Measurements from ENCODE around the gene ZSWIM3.
"Not testable (repeated sequence)": the region's sequence is repeated elsewhere in the genome, so short reads cannot be mapped to it uniquely, and the experiment has no call there.

The ZSWIM3 gene

DNA sequence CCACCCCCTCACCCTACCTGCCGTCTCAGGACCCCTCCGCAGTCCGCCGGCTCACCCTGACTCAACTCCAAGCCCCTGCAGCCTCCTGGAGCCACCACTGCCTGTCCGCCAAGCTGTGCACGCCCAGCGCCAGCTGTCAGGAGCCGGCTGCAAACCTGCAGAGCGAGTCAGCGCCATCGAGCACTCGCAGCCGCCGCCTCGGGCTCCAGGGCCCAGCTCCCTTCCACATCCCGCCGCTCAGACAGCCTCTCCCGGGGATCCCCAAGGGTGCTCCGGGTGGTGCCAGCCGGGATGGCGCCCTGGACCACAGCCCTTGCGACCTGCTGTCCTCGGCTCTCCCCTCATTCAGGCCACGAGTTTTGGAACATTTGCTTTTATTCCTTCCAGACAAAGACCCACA is 34.6 kb upstream of the ZSWIM3 start:
- Histone ChIP-seq H3K9me3 (ENCODE audit: control insufficient read depth, low read length) (no peaks in the 10 kb centered on the region), H3K4me1 (ENCODE audit: control insufficient read depth, insufficient read depth, low read length) (peaks cover 22% of the 10 kb centered on the region), H3K9ac (ENCODE audit: low read length) (no peak overlapping the region), H3K4me3 (ENCODE audit: low read length) (no peak overlapping the region), H3K27me3 (ENCODE audit: control insufficient read depth, insufficient read depth, low read length) (peaks cover 21% of the 10 kb centered on the region), H3K36me3 (ENCODE audit: control insufficient read depth, insufficient read depth, low read length) (no peaks in the 10 kb centered on the region)

DNA sequence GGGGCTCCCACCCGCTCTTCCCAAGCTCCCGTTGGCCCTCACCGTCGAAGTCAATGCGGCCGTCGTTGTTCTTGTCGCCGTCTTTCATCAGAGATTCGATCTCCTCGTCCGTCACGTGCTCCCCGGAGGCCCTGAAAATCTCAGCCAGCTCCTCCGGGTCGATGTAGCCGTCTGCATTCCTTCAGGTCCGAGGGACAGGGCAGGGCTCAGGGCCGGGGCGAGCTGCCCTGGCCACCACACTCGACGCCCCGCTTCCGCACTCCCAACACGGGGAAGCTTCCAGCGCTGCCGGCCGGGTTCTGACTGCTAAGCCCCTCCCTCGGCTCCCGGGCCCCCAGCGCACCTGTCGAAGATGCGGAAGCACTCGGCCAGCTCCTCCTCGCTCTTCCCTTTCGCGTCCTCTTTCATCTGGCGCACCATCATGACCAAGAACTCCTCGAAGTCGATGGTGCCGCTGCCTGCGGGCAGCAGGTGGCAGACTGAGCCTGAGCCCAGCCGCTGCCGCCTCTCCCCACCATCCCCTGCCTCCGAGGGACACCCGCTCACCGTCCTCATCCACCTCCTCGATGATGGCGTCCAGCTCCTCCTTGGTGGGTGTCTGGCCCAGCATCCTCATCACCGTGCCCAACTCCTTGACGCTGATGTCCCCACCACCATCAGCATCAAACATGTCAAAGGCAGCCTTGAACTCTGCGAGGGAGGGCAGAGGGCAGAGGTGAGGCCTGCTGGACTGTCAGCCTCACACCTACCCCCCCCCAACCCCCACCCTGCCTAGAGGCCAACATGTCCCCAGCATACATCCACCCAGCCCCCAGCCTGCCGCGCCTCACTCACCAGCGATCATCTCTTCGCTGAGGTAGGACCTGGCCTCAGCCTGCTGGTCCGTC is 33.2 kb upstream of the ZSWIM3 start:
- H3K36me3 ChIP-seq (ENCODE audit: control insufficient read depth, insufficient read depth, low read length) = no peaks in the 10 kb centered on the region
- H3K4me3 ChIP-seq (ENCODE audit: low read length) = no peak overlapping the region
- peaks cover 21% of the 10 kb centered on the region for H3K27me3 ChIP-seq (ENCODE audit: control insufficient read depth, insufficient read depth, low read length)
- H3K9me3 ChIP-seq (ENCODE audit: control insufficient read depth, low read length) = no peaks in the 10 kb centered on the region
- H3K4me1 ChIP-seq (ENCODE audit: control insufficient read depth, insufficient read depth, low read length) = peaks cover 22% of the 10 kb centered on the region
- H3K9ac ChIP-seq (ENCODE audit: low read length) = no peak overlapping the region

DNA sequence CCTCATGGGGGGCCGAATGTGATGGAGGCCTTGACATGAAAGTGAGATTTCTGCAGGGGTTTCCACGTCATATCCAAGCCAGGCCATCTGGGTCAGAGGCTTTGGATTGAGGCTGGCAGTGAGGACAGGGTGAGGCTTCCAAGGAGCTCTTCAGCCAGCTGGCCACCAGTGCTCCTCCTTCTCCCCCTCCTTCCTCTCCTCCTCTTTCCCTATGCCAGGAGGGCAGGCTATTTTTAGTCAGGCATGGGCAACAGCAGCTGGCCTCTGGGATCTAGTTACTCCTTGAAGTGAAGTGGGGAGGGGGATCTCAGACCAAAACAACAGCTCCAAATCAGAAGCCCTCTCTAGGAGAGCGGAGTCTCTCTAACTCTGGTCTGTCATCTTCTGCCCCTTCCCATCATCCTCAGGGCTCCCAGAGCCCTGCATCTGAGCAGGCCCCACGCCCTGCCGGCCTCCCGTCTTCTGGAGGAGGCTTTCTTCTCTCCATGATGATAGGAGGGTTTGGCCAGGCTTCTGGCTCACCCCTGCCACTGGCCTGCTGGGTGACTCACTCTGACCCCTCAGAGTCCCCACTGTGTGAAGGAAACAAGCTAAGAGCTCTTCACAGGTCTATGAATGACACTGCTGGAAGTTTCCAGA is 30.9 kb upstream of the ZSWIM3 start:
- Histone ChIP-seq H3K9ac (ENCODE audit: low read length) (no peak overlapping the region), H3K4me3 (ENCODE audit: low read length) (no peak overlapping the region), H3K36me3 (ENCODE audit: control insufficient read depth, insufficient read depth, low read length) (no peaks in the 10 kb centered on the region), H3K9me3 (ENCODE audit: control insufficient read depth, low read length) (no peaks in the 10 kb centered on the region), H3K27me3 (ENCODE audit: control insufficient read depth, insufficient read depth, low read length) (peaks cover 21% of the 10 kb centered on the region), H3K4me1 (ENCODE audit: control insufficient read depth, insufficient read depth, low read length) (peaks cover 22% of the 10 kb centered on the region)

DNA sequence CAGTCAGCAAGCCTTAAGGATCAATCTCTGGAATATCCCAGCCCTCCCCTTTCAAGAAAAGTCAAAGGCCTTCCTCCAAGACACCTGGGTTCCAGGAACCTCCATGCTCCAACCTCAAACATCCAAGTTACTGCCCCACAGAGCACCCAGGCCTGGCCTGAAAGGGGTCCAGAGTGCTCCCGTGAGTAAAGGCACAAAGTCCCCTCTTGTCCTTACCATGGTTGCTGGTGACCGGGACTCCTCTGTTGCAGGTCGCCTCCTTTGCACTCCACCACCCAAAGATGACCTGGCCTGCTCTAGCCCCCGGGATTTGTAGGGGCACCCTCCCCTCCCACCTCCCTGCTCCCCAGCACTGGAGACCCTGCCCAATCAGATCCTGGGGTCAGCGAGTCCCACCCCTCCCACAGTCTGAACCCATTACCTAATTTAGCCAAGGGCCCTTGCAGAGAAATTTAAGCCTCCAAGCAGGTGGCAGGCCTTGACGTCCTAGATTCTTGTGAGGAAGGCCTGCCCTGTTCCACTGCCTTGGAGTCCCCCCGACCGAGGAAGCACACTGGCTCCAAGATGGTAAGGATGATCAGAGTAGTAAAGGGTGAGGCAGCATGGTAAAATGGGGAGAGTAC is 30.3 kb upstream of the ZSWIM3 start, which contains the start of gene TNNC2:
Gene TNNC2, minus strand, starts transcription at position 283 of the 623 bp plus-strand sequence. Its CDS starts 64 bp downstream, at position 219.
- Histone ChIP-seq H3K4me3 (ENCODE audit: low read length) (no peak within 1 kb of the TSS), H3K36me3 (ENCODE audit: control insufficient read depth, insufficient read depth, low read length) (no peaks in the 10 kb centered on the region), H3K27me3 (ENCODE audit: control insufficient read depth, insufficient read depth, low read length) (peaks cover 21% of the 10 kb centered on the region), H3K4me1 (ENCODE audit: control insufficient read depth, insufficient read depth, low read length) (peaks cover 22% of the 10 kb centered on the region), H3K9me3 (ENCODE audit: control insufficient read depth, low read length) (no peaks in the 10 kb centered on the region), H3K9ac (ENCODE audit: low read length) (no peak within 1 kb of the TSS)

- H3K4me1 ChIP-seq (ENCODE audit: control insufficient read depth, insufficient read depth, low read length) = peaks cover 18% of the 10 kb centered on the region
- no peaks in the 10 kb centered on the region for H3K36me3 ChIP-seq (ENCODE audit: control insufficient read depth, insufficient read depth, low read length)
- H3K4me3 ChIP-seq (ENCODE audit: low read length) = no peak overlapping the region
- H3K9ac ChIP-seq (ENCODE audit: low read length) = no peak overlapping the region
- no peaks in the 10 kb centered on the region for H3K9me3 ChIP-seq (ENCODE audit: control insufficient read depth, low read length)
- H3K27me3 ChIP-seq (ENCODE audit: control insufficient read depth, insufficient read depth, low read length) = peaks cover 17% of the 10 kb centered on the region
Observed at GRCh38 chr20:45827712-45828111, 29.7 kb upstream of the ZSWIM3 start.

GRCh38 chr20:45828589-45828988 is 28.8 kb upstream of the ZSWIM3 start:
- H3K4me3 ChIP-seq (ENCODE audit: low read length) = no peak overlapping the region
- peaks cover 15% of the 10 kb centered on the region for H3K4me1 ChIP-seq (ENCODE audit: control insufficient read depth, insufficient read depth, low read length)
- H3K36me3 ChIP-seq (ENCODE audit: control insufficient read depth, insufficient read depth, low read length) = no peaks in the 10 kb centered on the region
- H3K27me3 ChIP-seq (ENCODE audit: control insufficient read depth, insufficient read depth, low read length) = peaks cover 8% of the 10 kb centered on the region
- no peaks in the 10 kb centered on the region for H3K9me3 ChIP-seq (ENCODE audit: control insufficient read depth, low read length)
- no peak overlapping the region for H3K9ac ChIP-seq (ENCODE audit: low read length)

- peaks cover 13% of the 10 kb centered on the region for H3K4me1 ChIP-seq (ENCODE audit: control insufficient read depth, insufficient read depth, low read length)
Observed at GRCh38 chr20:45829673-45830106, 27.7 kb upstream of the ZSWIM3 start.

DNA sequence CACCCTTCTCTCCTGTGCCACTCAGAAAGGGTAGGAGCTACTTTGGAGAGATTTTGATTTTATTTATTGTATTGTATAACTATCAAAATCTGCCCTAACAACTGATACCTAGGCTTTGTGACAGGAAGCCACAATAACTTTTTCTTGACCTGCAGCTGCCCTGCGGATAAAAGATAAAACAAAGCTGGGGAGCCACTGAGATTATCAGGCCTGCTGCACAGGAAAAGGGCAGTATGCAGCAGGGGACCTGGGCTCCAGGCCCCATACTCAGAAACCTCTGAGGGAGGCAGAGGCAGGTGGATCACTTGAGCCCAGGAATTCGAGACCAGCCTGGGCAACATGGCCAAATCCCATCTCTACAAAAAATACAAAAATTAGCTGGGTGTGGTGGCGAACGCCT is 24.8 kb upstream of the ZSWIM3 start:
- Histone ChIP-seq H3K9me3 (ENCODE audit: control insufficient read depth, low read length) (no peaks in the 10 kb centered on the region), H3K36me3 (ENCODE audit: control insufficient read depth, insufficient read depth, low read length) (no peaks in the 10 kb centered on the region), H3K27me3 (ENCODE audit: control insufficient read depth, insufficient read depth, low read length) (no peaks in the 10 kb centered on the region), H3K4me1 (ENCODE audit: control insufficient read depth, insufficient read depth, low read length) (peaks cover 24% of the 10 kb centered on the region), H3K9ac (ENCODE audit: low read length) (no peak overlapping the region), H3K4me3 (ENCODE audit: low read length) (no peak overlapping the region)

More at GRCh38 chr20:45829673-45830106, 27.7 kb upstream of the ZSWIM3 start:
- H3K36me3 ChIP-seq (ENCODE audit: control insufficient read depth, insufficient read depth, low read length); H3K4me3 ChIP-seq (ENCODE audit: low read length); H3K9ac ChIP-seq (ENCODE audit: low read length); H3K9me3 ChIP-seq (ENCODE audit: control insufficient read depth, low read length); H3K27me3 ChIP-seq (ENCODE audit: control insufficient read depth, insufficient read depth, low read length): not testable (repeated sequence)

DNA sequence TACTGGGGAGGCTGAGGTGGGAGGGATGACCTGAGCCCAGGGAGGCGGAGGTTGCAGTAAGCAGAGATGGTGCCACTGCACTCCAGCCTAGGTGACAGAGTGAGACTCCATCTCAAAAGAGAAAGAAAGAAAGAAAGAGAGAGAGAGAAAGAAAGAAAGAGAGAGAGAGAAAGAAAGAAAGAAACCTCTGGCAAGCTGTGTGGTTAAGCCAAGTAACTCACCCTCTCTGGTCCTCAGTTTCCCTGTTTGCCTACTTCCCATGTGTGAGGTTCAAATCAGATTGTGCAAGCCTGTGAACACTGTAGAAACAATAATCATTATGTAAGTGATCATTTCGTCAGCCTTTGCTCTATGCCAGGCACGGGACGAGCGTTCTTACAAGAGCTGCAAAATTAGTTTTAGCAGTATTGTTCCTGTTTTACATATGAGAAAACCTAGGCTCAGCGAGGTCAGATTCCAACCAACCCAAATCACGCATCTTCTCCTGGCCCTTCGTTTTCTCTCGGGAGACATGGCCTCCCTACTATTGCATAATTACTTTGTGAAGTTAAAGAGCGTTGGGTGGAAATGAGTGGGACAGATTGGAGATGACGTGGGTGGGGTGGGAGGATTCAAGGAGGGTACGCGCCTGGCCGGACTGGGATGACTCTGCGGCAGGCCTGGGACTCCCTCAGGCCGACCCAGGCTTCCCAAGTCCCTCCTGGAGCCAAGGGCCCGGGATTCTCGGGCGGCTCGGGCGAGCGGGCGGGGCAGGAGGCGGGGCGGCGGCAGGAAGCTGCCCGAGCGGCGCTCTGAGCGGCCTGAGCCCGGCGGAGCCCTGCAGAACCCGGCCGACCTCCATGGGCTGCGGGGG is 24.2 kb upstream of the ZSWIM3 start, which contains the start of gene SNX21:
Gene SNX21, plus strand, starts transcription at position 770 of the 853 bp plus-strand sequence. CDS start 121 bp downstream, outside the sequence.
- H3K9me3 ChIP-seq (ENCODE audit: control insufficient read depth, low read length) = no peaks in the 10 kb centered on the region
- no peaks in the 10 kb centered on the region for H3K27me3 ChIP-seq (ENCODE audit: control insufficient read depth, insufficient read depth, low read length)
- H3K4me1 ChIP-seq (ENCODE audit: control insufficient read depth, insufficient read depth, low read length) = peaks cover 24% of the 10 kb centered on the region
- H3K4me3 ChIP-seq (ENCODE audit: low read length) = peak within 1 kb of the TSS; percentile 32
- no peaks in the 10 kb centered on the region for H3K36me3 ChIP-seq (ENCODE audit: control insufficient read depth, insufficient read depth, low read length)
- peak within 1 kb of the TSS; percentile 79 for H3K9ac ChIP-seq (ENCODE audit: low read length)

DNA sequence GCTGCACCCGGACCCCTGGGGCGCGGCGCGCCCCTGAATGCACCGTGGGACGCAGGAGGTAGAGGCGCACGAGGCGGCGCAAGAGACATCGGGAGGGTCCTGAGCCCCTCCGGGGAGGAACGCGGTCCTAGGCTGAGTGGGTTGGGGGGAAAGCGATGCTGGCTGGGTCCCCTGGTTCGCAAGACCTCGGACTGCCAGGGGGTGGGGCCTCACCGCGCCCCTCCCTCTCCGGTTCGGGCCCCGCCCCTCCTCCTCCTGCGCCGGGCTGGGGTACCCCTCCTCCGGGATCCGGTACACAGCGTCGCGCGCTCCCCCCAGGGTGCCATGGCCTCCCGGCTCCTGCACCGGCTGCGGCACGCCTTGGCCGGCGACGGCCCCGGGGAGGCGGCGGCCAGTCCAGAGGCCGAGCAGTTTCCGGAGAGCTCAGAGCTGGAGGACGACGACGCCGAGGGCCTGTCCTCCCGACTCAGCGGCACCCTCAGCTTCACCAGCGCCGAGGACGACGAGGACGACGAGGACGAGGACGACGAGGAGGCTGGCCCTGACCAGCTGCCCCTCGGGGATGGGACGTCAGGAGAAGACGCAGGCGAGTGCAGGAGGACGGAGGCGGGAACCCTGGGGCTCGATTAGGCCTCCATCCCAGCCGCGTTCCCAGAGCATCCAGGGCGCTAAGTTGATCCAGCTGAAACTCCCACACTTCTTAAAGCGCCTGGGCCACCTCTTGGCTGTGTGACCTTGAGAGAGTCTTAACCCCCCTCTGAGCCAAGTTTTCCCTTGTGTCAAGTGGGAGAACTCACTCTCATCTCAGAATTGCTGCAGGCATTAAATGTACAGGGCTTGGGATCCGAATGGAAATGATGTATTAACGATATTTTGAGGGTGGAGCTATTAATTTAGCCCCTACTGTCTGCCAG is 23.3 kb upstream of the ZSWIM3 start:
- Histone ChIP-seq H3K36me3 (ENCODE audit: control insufficient read depth, insufficient read depth, low read length) (no peaks in the 10 kb centered on the region), H3K27me3 (ENCODE audit: control insufficient read depth, insufficient read depth, low read length) (no peaks in the 10 kb centered on the region), H3K4me3 (ENCODE audit: low read length) (peak overlapping the region; percentile 32), H3K9ac (ENCODE audit: low read length) (peak overlapping the region; percentile 79), H3K9me3 (ENCODE audit: control insufficient read depth, low read length) (no peaks in the 10 kb centered on the region), H3K4me1 (ENCODE audit: control insufficient read depth, insufficient read depth, low read length) (peaks cover 24% of the 10 kb centered on the region)

DNA sequence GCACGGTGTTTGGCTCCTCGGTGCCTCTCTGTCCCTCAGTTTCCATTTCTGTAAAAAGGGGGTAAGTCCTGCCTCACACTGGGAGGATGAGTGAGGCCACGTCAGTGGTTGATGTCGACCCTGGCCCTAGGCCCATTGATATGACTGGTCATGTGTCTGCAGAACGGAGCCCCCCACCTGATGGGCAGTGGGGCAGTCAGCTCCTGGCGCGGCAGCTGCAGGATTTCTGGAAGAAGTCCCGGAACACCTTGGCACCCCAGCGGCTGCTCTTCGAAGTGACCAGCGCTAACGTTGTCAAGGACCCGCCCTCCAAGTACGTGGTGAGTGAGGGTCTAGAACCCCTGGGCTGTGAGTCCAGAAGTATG is 22.6 kb upstream of the ZSWIM3 start:
- Histone ChIP-seq H3K9me3 (ENCODE audit: control insufficient read depth, low read length) (no peaks in the 10 kb centered on the region), H3K4me1 (ENCODE audit: control insufficient read depth, insufficient read depth, low read length) (peaks cover 24% of the 10 kb centered on the region), H3K9ac (ENCODE audit: low read length) (peak overlapping the region; percentile 79), H3K4me3 (ENCODE audit: low read length) (no peak overlapping the region), H3K36me3 (ENCODE audit: control insufficient read depth, insufficient read depth, low read length) (no peaks in the 10 kb centered on the region), H3K27me3 (ENCODE audit: control insufficient read depth, insufficient read depth, low read length) (no peaks in the 10 kb centered on the region)

Measured in mucosa of stomach (tissue), 1 donor.